ENCODE measurements around the gene CDV3.
A peak's percentile ranks its signal among the peaks of the same experiment; 100 is the strongest.

CDV3 gene

GRCh38 chr3:133568294-133569014, 5.0 kb upstream of the CDV3 start:
- DNase-seq (ENCODE audit: low read depth, low spot score): peak; percentile 44

- DNase-seq (ENCODE audit: low read depth, low spot score): peak; percentile 57
Observed at GRCh38 chr3:133570139-133570936, 3.1 kb upstream of the CDV3 start.

GRCh38 chr3:133570937-133571320, 2.6 kb upstream of the CDV3 start:
- DNase-seq (ENCODE audit: low read depth, low spot score): no peak

- DNase-seq (ENCODE audit: low read depth, low spot score): no peak
Observed at GRCh38 chr3:133572158-133573053, 1.1 kb upstream of the CDV3 start.

- DNase-seq (ENCODE audit: low read depth, low spot score): peak; percentile 100
Observed at GRCh38 chr3:133573054-133573628, 345 bp upstream of the CDV3 start.

GRCh38 chr3:133574260-133574881, 885 bp downstream of the CDV3 start:
- peak; percentile 69 for DNase-seq (ENCODE audit: low read depth, low spot score)

- no peak for DNase-seq (ENCODE audit: low read depth, low spot score)
Observed at GRCh38 chr3:133575086-133575485, 1.6 kb downstream of the CDV3 start.

- no peak for DNase-seq (ENCODE audit: low read depth, low spot score)
Observed at GRCh38 chr3:133576169-133576568, 2.7 kb downstream of the CDV3 start.

GRCh38 chr3:133578548-133579191, 5.2 kb downstream of the CDV3 start:
- peak; percentile 52 for DNase-seq (ENCODE audit: low read depth, low spot score)

GRCh38 chr3:133583396-133583795, 9.9 kb downstream of the CDV3 start:
- DNase-seq (ENCODE audit: low read depth, low spot score): no peak

GRCh38 chr3:133588035-133588434, 14.5 kb downstream of the CDV3 start:
- DNase-seq (ENCODE audit: low read depth, low spot score): no peak

- no peak for DNase-seq (ENCODE audit: low read depth, low spot score)
Observed at GRCh38 chr3:133588784-133589465, 15.4 kb downstream of the CDV3 start.

GRCh38 chr3:133589503-133589902, 16.0 kb downstream of the CDV3 start:
- no peak for DNase-seq (ENCODE audit: low read depth, low spot score)

GRCh38 chr3:133591271-133591742, 17.8 kb downstream of the CDV3 start:
- DNase-seq (ENCODE audit: low read depth, low spot score): no peak

GRCh38 chr3:133592843-133593242, 19.4 kb downstream of the CDV3 start:
- no peak for DNase-seq (ENCODE audit: low read depth, low spot score)

GRCh38 chr3:133593243-133593642, 19.8 kb downstream of the CDV3 start:
- no peak for DNase-seq (ENCODE audit: low read depth, low spot score)

- DNase-seq (ENCODE audit: low read depth, low spot score): no peak
Observed at GRCh38 chr3:133595341-133595740, 21.9 kb downstream of the CDV3 start.

GRCh38 chr3:133598405-133598804, 24.9 kb downstream of the CDV3 start:
- no peak for DNase-seq (ENCODE audit: low read depth, low spot score)

GRCh38 chr3:133599280-133599679, 25.8 kb downstream of the CDV3 start:
- DNase-seq (ENCODE audit: low read depth, low spot score): no peak

- no peak for DNase-seq (ENCODE audit: low read depth, low spot score)
Observed at GRCh38 chr3:133600572-133601081, 27.1 kb downstream of the CDV3 start.
